Gastroesophageal sphincter (tissue), 3 donors: ENCODE results near the gene SLC50A1.

Source experiments
- CTCF ChIP-seq, 4 experiments: fragments of 200-600 bp in 2 of 4; fragments of 450-650 bp in 2 of 4; sonication (generic) in 1 of 4; IDR thresholded peaks; one replicate each; pipeline ENCODE4 v1.5.1; 2017 to 2019; ENCODE audit warnings: antibody characterized with exemption in 4 of 4, mild to moderate bottlenecking in 2 of 4, moderate library complexity in 2 of 4
- EP300 ChIP-seq: sonication (generic); formaldehyde crosslinking; IDR thresholded peaks from one replicate; pipeline ENCODE4 v1.6.1; 2017; ENCODE audit warnings: antibody characterized with exemption, mild to moderate bottlenecking
- POLR2A ChIP-seq, 2 donors: fragments of 450-650 bp; IDR thresholded peaks; one replicate each; pipeline ENCODE4 v1.6.1; 2017; ENCODE audit warnings: antibody characterized with exemption in 2 of 2, mild to moderate bottlenecking in 2 of 2, moderate library complexity in 1 of 2
- POLR2AphosphoS5 ChIP-seq: sonication (generic); formaldehyde crosslinking; IDR thresholded peaks from one replicate; pipeline ENCODE4 v1.6.1; 2017; ENCODE audit warnings: antibody characterized with exemption

- TF ChIP-seq CTCF (IDR thresholded peaks at IDR 0.05) (no peak), POLR2AphosphoS5 (no peak), POLR2A (IDR thresholded peaks at IDR 0.05) (no peak), EP300 (no peak)
Observed at GRCh38 chr1:155125511-155125945, 10.1 kb upstream of the SLC50A1 start.
